HCT116 (cell line): ENCODE results near the gene ZFP36. TPM values are rescaled to one million over a fixed set of nuclear protein-coding genes. Genes with fewer than 3 reads are reported as not detected.

Source experiments
- ATAC-seq: fragments of 200-7000 bp; cut with Tn5 transposase; 2 replicates; pipeline ENCODE4 v1.9.1; 2020; ENCODE audit warnings: mild to moderate bottlenecking, moderate library complexity
- BruUV-seq: library from RNA; stranded (reverse); fragments of 400-500 nt; replicated peaks from 2 replicates; lab custom pipeline; 2021; lab: Mats Ljungman, UMichigan
- CTCF ChIA-PET: fragments of 300-600 bp; sonication (Branson Sonifier 250); formaldehyde crosslinking; loops from one replicate; lab custom pipeline; 2021; ENCODE audit warnings: antibody characterized with exemption; lab: Charles Lee
- POLR2A ChIA-PET: fragments of 300-600, 350-600 bp; sonication (Branson Sonifier 250); formaldehyde crosslinking; loops from one replicate; lab custom pipeline; 2021; ENCODE audit warnings: antibody characterized with exemption; lab: Charles Lee
- RAD21 ChIA-PET, 2 experiments: fragments of 300-600 bp; sonication (Branson Sonifier 250); formaldehyde crosslinking; loops; one replicate each; lab custom pipeline; 2023; ENCODE audit warnings: low total read pairs in 2 of 2; ENCODE audit not compliant: uncharacterized antibody in 2 of 2, unreplicated experiment in 2 of 2, low non-redundant PET in 1 of 2; lab: Charles Lee
- DNase-seq: peaks from one replicate; pipeline ENCODE4 v3.0.0-alpha.2; 2010; ENCODE audit warnings: low read depth, low spot score
- H2AFZ ChIP-seq: fragments of 200-600 bp; shearing (Covaris generic), sonication (generic); 2 replicates; pipeline ENCODE4 v1.6.1; 2017; ENCODE audit warnings: low read depth, mixed run types, mixed read lengths, antibody characterized with exemption, low read length; ENCODE audit not compliant: poor library complexity, severe bottlenecking
- H3K27ac ChIP-seq: 2 replicates; pipeline ENCODE4 v1.5.1; 2012; ENCODE audit warnings: low read depth, low read length
- H3K27me3 ChIP-seq: fragments of 200-600 bp; sonication (generic); 2 replicates; pipeline ENCODE4 v1.6.1; 2016; ENCODE audit warnings: mixed run types, low read length, mixed read lengths; ENCODE audit not compliant: insufficient read depth
- H3K36me3 ChIP-seq, 2 experiments: fragments of 200-500 bp in 1 of 2; fragments of 200-600 bp in 1 of 2; sonication (Bioruptor generic) in 1 of 2; sonication (generic) in 1 of 2; 2 replicates each; pipeline versions ENCODE4 v1.5.1 to v1.6.1; 2014 to 2016; ENCODE audit warnings: low read length in 2 of 2, inconsistent platforms in 1 of 2, mixed read lengths in 1 of 2, mixed run types in 1 of 2; ENCODE audit not compliant: insufficient read depth in 2 of 2, control insufficient read depth in 1 of 2
- H3K4me1 ChIP-seq, 2 experiments: fragments of 200-600 bp in 1 of 2; sonication (generic) in 1 of 2; 2 replicates each; pipeline versions ENCODE4 v1.5.1 to v1.6.1; 2012 to 2017; ENCODE audit warnings: low read length in 2 of 2, inconsistent platforms in 1 of 2, mild to moderate bottlenecking in 1 of 2, mixed read lengths in 1 of 2, mixed run types in 1 of 2, moderate library complexity in 1 of 2; ENCODE audit not compliant: insufficient read depth in 2 of 2, control insufficient read depth in 1 of 2
- H3K4me2 ChIP-seq: fragments of 200-600 bp; sonication (generic); 2 replicates; pipeline ENCODE4 v1.6.1; 2017; ENCODE audit warnings: mixed run types, low read length, mixed read lengths
- H3K4me3 ChIP-seq, 2 experiments: fragments of 200-600 bp in 1 of 2; sonication (generic) in 1 of 2; replicated peaks in 1 of 2; 2 replicates each; pipeline ENCODE4 v1.5.1; 2011 to 2016; ENCODE audit warnings: low read length in 2 of 2, control low read depth in 1 of 2, low read depth in 1 of 2, mild to moderate bottlenecking in 1 of 2, mixed read lengths in 1 of 2, mixed run types in 1 of 2
- H3K79me2 ChIP-seq: fragments of 200-600 bp; sonication (generic); 2 replicates; pipeline ENCODE4 v1.6.1; 2017; ENCODE audit warnings: mild to moderate bottlenecking, mixed run types, low read length, moderate library complexity, mixed read lengths; ENCODE audit not compliant: insufficient read depth
- H3K9ac ChIP-seq: fragments of 200-600 bp; sonication (generic); 2 replicates; pipeline ENCODE4 v1.6.1; 2016; ENCODE audit warnings: low read length, mixed read lengths
- H3K9me2 ChIP-seq: fragments of 200-600 bp; sonication (generic), shearing (Covaris generic); 2 replicates; pipeline ENCODE4 v1.6.1; 2017; ENCODE audit warnings: mixed run types, mild to moderate bottlenecking, moderate library complexity; ENCODE audit not compliant: insufficient read depth
- H3K9me3 ChIP-seq, 2 experiments: fragments of 200-500 bp in 1 of 2; fragments of 200-600 bp in 1 of 2; sonication (Bioruptor generic) in 1 of 2; sonication (generic) in 1 of 2; 2 replicates each; pipeline ENCODE4 v1.6.1; 2014 to 2017; ENCODE audit warnings: low read length in 2 of 2, mixed read lengths in 2 of 2, inconsistent platforms in 1 of 2, low read depth in 1 of 2, mild to moderate bottlenecking in 1 of 2, mixed run types in 1 of 2, moderate library complexity in 1 of 2; ENCODE audit not compliant: control insufficient read depth in 1 of 2, insufficient read depth in 1 of 2
- H4K20me1 ChIP-seq: fragments of 200-600 bp; sonication (generic), shearing (Covaris generic); 2 replicates; pipeline ENCODE4 v1.6.1; 2017; ENCODE audit warnings: mixed run types, mild to moderate bottlenecking, moderate library complexity; ENCODE audit not compliant: insufficient read depth
- ELF1 ChIP-seq: IDR thresholded peaks from 2 replicates; pipeline ENCODE4 v1.6.1; 2012; ENCODE audit warnings: low read depth, borderline replicate concordance
- EZH2 ChIP-seq: fragments of 200-600 bp; sonication (generic); IDR thresholded peaks from 2 replicates; pipeline ENCODE4 v1.6.1; 2017; ENCODE audit warnings: antibody characterized with exemption, mixed run types
- FOSL1 ChIP-seq: IDR thresholded peaks from 2 replicates; pipeline ENCODE4 v1.6.1; 2012; ENCODE audit warnings: low read depth
- POLR2A ChIP-seq: IDR thresholded peaks from 2 replicates; pipeline ENCODE4 v1.7.0; 2011; ENCODE audit warnings: borderline replicate concordance; ENCODE audit not compliant: insufficient read depth, insufficient read length; ENCODE audit errors: extremely low read depth
- SIN3A ChIP-seq: IDR thresholded peaks from 2 replicates; pipeline ENCODE4 v1.6.1; 2012; ENCODE audit warnings: low read depth
- SP1 ChIP-seq: IDR thresholded peaks from 2 replicates; pipeline ENCODE4 v1.6.1; 2012; ENCODE audit warnings: low read depth
- SRF ChIP-seq: IDR thresholded peaks from 2 replicates; pipeline ENCODE4 v1.6.1; 2012; ENCODE audit warnings: low read depth
- YY1 ChIP-seq: IDR thresholded peaks from 2 replicates; pipeline ENCODE4 v1.6.1; 2011; ENCODE audit warnings: low read length, low read depth, moderate library complexity, mild to moderate bottlenecking; ENCODE audit not compliant: insufficient replicate concordance; ENCODE audit errors: extremely low read depth
- ZFX ChIP-seq: fragments of 450-650 bp; IDR thresholded peaks from 2 replicates; pipeline ENCODE4 v1.6.1; 2017
- intact Hi-C: fragments of 100-400 bp; cut with micrococcal nuclease; formaldehyde crosslinking; loops from 2 replicates; pipeline ENCODE4 v1.10.0; 2022
- total RNA-seq: library from RNA; stranded (reverse); gene quantifications from one replicate; pipeline ENCODE4 v1.2.1, GENCODE V29; 2021; ENCODE audit not compliant: unreplicated experiment
- TF ChIP-seq, protein P1 (sequence below): IDR thresholded peaks from 2 replicates; pipeline ENCODE4 v1.6.1; 2012
- TF ChIP-seq, protein P2 (sequence below): IDR thresholded peaks from 2 replicates; pipeline ENCODE4 v1.6.1; 2011; ENCODE audit warnings: mild to moderate bottlenecking, low read length, moderate library complexity; ENCODE audit not compliant: insufficient replicate concordance; ENCODE audit errors: extremely low read depth

The ZFP36 gene
- total RNA-seq, 1 experiment from 2014 or later = 131 TPM

DNA sequence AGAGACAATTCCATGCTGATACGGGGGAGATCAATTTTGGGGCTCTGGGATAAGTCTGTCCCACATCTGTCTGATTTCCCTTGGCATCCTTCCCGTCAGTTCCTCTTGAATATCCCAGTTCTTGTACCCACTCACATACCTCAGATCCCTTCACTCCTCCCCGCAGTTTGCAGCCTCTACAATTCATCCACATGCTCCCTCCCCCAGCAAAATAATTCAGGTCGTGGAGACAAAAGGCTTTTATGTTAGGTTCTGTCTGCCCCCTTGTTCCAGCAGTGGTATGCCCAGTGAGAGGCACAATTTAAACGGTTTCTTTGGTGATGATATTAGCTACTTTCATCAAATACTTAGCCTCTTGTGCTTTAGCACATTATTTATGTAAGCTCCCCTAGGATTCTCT is 19.5 kb downstream of the ZFP36 start:
- POLR2A ChIA-PET = interaction anchor here (6.0 kb wide), 1 partner anchor 10 kb away, joined by 33 read pairs; the partner anchor contains the start of gene RPS16

More for the DNA sequence above, 19.5 kb downstream of the ZFP36 start:
- H3K27ac ChIP-seq = no peak overlapping the region
- H3K4me1 ChIP-seq = peaks cover 37 to 38% of the 10 kb centered on the region in 2 experiments
- no peaks in the 10 kb centered on the region for H3K27me3 ChIP-seq
- no peak overlapping the region for H3K4me3 ChIP-seq
- no peaks in the 10 kb centered on the region for H3K9me2 ChIP-seq
- no peaks in the 10 kb centered on the region; the same call in 1 of the 2 replicates for H4K20me1 ChIP-seq
- ChIA-PET RAD21 (no interaction called here), CTCF (no interaction called here)
- DNase-seq (no peak), ATAC-seq (no peak)
- no peaks in the 10 kb centered on the region for H3K9me3 ChIP-seq
- no TSS peak for BruUV-seq
- no peak for TF ChIP-seq SRF
- no peak for TF ChIP-seq FOSL1
- no peak for TF ChIP-seq SIN3A
- TF ChIP-seq, protein P1, sequence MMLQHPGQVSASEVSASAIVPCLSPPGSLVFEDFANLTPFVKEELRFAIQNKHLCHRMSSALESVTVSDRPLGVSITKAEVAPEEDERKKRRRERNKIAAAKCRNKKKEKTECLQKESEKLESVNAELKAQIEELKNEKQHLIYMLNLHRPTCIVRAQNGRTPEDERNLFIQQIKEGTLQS = no peak
- TF ChIP-seq, protein P2, sequence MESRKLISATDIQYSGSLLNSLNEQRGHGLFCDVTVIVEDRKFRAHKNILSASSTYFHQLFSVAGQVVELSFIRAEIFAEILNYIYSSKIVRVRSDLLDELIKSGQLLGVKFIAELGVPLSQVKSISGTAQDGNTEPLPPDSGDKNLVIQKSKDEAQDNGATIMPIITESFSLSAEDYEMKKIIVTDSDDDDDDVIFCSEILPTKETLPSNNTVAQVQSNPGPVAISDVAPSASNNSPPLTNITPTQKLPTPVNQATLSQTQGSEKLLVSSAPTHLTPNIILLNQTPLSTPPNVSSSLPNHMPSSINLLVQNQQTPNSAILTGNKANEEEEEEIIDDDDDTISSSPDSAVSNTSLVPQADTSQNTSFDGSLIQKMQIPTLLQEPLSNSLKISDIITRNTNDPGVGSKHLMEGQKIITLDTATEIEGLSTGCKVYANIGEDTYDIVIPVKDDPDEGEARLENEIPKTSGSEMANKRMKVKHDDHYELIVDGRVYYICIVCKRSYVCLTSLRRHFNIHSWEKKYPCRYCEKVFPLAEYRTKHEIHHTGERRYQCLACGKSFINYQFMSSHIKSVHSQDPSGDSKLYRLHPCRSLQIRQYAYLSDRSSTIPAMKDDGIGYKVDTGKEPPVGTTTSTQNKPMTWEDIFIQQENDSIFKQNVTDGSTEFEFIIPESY = no peak
- TF ChIP-seq ELF1 = no peak
- TF ChIP-seq POLR2A = no peak
- TF ChIP-seq ZFX = no peak
- TF ChIP-seq SP1 = no peak
- TF ChIP-seq YY1 = no peak
- no peak for TF ChIP-seq EZH2
- no peaks in the 10 kb centered on the region for H3K79me2 ChIP-seq
- no peak overlapping the region for H3K9ac ChIP-seq
- H3K36me3 ChIP-seq = no peaks in the 10 kb centered on the region
- intact Hi-C loops = no loop called here
- H3K4me2 ChIP-seq = no peak overlapping the region
- no peak overlapping the region for H2AFZ ChIP-seq
